NCI-H524 treated with DMSO at 0.1 percent for 48 hours (cell line): Measurements from ENCODE around the gene HTD2.
A peak's percentile ranks its signal among the peaks of the same experiment; 100 is the strongest.
"Not testable (repeated sequence)": the region's sequence is repeated elsewhere in the genome, so short reads cannot be mapped to it uniquely, and the experiment has no call there.

Experiments used
- DNase-seq: peaks from one replicate; lab custom pipeline; 2025; lab: John Stamatoyannopoulos, UW

The HTD2 gene

DNA sequence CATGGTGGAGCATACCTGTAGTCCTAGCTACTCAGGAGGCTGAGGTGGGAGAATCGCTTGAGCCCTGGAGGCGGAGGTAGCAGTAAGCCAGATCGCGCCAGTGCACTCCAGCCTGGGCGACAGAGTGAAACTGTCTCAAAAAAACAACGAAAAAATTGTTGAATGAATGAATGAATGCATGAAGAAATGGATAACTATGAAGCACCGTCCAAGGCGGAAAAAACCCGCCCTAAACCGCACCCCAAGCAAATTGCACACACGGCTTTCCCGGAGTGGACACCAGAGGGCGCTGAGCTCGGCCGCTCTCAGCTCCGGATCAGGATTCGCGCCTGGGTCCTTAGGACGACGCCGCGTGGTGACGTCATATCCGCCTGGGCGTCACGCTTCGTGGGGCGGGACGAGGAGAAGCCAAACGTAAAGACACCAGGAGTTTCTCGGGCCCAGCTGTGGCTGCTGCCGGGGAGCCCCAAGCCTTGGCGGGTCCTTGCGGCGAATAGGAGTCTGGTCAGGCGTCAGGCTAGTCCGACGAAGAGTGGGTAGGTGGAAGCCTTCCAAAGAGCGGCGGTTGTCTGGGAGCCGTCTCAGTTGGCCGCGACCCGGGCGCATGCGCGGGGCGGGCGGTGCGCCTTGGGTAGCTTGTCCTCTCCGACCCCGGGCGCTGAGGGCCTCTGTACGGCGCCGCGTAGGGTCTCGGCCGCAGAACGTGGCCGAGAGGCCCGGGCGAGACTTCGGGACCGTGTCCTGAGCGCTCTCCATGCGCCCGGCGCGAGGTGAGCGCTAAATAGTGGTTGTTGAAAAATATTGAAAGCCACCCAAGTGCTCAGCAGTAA, at the start of gene HTD2, which contains the start of gene RPP14:
TSS of gene HTD2 (plus strand) at position 639 of the 830 bp plus-strand sequence. CDS start 11,094 bp downstream, outside the sequence.
TSS of gene RPP14 (plus strand) at position 364 of the 830 bp plus-strand sequence. CDS start 4,085 bp downstream, outside the sequence.
- DNase-seq: peak; percentile 78

DNA sequence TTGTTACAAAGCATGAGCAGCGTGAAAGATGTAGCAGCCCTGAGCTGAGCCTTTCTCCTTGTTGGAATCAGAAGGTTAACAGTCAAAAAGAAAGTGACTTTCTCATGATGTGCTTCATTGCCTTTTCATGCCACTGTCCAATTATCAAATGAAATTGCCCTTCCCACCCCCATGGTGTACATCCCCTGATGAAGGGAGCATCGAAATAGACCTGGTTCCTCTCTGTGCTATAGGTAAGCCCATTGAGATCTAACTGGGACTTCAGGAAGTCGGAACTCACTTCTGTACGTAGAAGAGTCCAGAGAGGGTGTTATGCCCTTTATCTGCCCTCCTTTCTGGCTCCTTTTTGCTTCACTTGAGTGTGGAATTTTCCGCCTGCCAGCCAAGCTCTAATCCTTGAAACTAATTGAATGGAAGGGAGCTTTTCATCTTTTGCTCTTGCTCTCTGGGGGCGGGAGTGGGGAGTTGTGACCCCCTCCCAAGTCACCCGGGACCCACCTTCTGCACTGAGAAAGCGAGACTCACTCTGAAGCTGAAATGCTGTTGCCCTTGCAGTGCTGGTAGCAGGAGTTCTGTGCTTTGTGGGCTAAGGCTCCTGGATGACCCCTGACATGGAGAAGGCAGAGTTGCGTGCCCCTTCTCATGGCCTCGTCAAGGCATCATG, 47.8 kb upstream of the HTD2 start:
- no peak for DNase-seq

DNA sequence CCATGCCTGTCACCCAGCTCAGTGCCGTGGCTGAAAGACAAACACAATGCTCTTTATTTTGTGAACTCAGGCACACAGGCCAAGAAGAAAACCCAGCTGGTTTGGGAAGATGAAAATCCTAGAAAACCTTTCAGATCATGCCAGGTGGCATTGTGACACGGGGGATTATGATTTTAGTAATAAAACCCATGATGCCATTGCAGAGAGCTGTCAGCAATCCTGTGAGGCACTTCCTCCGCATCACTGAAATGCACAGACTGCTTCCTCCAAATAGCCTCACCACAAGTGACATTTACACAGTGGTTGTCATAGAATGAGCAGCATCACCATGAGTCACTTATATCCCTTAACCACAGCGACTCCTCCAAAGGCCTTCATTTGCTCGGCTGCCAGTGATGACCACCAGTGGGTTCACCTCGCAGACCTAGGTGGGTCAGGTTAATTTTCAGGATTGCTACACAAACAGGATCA, 46.0 kb upstream of the HTD2 start:
- no peak for DNase-seq

DNA sequence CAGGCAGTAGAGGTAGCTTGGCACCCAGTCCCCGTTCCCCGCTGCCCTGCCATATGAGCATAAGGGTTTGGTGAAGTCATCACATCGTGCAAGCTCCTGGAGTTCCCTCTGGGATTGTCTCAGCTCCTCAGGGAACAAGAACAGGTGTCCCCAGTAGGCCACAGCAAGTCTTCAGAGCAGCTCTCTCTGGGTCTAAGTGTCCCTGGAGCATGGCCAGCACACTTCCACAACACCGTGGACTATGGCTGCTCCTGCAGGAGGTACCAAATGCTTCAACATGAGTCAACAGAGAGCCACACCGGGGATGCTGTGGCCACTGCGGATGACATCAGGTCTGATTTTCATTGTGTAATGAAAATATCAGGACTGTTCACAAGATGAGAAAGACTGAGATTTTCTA, 45.6 kb upstream of the HTD2 start:
- DNase-seq: no peak

DNA sequence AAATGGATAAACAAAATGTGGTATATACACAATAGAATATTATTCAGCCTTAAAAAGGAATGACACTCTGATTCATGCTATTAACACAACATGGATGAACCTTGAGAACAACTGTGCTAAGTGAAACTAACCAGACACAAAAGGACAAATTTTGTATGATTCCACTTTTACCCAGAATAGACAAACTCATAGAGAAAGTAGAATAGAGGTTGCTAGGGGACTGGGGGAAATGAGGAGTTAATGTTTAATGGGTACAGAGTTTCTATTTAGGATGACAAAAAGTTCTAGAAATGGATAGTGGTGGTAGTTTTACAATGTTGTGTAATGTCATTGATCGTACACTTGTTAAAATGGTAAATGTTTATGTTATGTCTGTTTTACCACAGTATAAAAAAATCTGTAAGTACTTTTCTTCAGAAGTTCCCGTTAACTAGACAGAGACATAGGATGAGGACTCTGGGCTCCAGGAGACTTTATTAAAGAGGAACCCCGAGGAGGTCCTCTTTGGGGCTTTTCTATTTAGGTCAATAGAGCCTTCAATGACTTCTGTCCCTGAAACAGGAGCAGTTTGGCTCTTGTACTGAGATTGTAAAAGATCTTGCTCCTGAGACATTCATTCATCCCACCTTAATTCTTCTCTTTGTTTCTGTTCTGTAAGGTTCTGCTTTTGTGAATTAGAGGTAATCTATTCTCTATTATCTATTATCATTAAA, 44.2 kb upstream of the HTD2 start:
- DNase-seq: no peak

DNA sequence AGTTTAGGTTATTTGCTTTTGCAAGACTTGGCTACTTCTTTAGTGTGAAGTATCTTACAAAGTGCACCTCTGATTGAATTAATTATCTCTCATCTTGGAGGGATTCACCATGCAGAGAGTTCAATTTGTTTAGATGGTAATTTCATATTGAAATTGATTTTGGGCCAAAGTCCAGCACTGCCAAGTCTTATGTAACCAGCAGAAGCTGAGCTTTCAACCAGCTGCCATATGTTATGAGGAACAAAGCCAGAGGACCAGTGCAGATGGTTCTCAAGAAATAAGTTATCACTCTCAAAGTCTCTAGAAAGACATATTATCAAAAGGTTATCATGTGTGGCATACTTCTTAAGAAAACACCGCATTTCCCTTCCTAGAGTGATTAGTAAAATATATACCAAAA, 39.7 kb upstream of the HTD2 start:
- no peak for DNase-seq

DNA sequence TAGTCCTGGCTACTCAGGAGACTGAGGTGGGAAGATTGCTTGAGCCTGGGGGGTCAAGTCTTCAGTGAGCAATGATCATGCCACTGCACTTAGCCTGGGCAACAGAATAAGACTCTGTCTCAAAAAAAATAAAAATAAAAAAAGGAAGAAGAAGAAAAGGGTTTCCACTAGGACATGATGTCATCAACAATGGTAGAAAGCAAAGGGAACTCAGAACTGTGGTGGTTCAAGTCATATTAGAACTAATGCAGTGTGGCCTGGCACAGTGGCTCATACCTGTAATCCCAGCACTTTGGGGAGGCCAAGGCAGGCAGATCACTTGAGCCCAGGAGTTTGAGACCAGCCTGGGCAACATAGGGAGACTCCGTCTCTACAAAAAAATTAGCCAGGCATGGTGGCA, 38.8 kb upstream of the HTD2 start:
- not testable (repeated sequence) for DNase-seq

DNA sequence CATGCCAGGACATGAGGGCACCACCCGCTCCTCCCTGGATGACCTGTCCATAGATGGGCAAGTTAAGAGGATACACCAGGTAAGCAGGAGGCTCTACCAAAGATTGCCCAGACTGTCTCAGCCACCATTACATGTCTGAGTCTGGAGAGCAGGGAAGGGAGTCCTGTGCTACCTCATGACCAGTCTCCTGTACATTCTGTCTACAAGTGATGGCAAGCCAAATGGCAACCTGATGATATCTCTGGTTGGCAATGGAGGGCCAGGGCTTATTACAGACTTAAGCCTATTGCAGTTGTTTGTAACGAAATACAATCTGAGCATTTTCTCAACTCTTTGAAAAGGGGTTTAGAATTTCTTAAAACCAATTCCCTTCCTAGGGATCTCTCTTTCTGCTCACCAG, 37.0 kb upstream of the HTD2 start:
- no peak for DNase-seq

DNA sequence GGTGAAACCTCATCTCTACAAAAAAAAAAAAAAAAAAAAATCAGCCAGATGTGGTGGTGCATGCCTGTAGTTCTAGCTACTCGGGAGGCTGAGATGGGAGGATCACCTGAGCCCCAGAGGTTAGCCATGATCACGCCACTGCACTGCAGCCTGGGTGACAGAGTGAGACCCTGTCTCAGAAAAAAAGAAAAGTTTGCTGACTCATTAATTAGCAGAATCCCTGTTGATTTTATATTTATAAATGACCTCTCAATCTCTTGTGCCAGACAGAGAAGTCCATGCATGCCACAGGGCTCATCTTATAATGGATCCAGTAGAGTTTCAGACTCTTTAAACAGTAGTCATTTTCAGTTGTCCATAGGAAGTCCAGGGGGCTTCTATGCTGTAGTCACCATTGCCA, 35.8 kb upstream of the HTD2 start:
- no peak for DNase-seq

DNA sequence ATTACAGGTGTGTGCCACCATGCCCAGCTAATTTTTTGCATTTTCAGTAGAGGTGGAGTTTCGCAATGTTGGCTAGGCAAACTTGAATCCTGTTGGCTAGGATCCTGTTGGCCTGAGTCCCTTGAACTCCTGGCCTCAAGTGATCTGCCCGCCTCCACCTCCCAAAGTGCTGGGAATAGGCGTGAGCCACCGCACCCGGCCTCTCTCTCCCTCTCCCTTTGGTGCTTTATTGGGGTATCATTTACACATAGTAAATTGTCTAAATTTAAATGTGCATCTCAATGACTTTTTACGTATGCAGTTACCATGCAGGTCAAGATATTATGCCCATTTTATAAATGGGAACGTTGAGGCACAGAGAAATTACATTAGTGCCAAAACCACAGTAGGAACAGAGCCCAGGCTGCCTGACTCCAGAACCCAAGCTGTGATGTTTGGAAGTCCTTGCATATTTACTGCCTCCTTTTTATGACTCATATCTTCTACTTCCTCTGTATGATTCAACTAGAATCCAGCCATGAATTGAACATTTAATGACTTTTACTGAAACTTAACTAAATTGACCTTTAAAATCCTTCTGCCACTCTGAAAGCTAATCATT, 34.3 kb upstream of the HTD2 start:
- DNase-seq: no peak

DNA sequence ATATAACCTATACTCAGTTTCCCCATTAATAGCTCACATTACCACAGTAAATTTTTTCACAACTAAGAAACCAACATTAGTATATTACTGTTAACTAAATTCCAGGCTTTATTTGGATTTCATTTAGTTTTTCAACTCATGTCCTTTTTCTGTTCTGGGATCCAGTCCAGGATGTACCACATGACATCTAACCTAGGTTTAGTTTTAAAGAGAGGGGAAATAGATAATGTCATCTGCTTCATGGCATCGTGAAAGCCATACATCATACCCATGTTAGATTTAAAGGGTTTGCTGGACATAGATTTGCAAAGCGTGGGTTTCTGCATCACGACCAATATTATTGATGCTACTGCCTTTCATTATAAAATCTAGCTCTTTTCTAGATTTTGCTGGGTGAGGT, 33.4 kb upstream of the HTD2 start:
- no peak for DNase-seq

DNA sequence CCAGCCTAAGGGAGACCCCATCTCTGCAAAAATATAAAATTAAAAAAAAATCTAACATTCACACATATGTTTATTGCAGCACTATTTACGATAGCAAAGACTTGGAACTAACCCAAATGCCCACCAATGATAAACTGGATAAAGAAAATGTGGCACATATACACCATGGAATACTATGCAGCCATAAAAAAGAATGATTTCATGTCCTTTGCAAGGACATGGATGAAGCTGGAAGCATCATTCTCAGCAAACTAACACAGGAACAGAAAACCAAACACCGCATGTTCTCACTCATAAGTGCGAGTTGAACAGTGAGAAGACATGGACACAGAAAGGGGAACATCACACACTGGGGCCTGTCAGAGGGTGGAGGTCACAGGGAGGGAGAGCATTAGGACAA, 33.0 kb upstream of the HTD2 start:
- DNase-seq: not testable (repeated sequence)

DNA sequence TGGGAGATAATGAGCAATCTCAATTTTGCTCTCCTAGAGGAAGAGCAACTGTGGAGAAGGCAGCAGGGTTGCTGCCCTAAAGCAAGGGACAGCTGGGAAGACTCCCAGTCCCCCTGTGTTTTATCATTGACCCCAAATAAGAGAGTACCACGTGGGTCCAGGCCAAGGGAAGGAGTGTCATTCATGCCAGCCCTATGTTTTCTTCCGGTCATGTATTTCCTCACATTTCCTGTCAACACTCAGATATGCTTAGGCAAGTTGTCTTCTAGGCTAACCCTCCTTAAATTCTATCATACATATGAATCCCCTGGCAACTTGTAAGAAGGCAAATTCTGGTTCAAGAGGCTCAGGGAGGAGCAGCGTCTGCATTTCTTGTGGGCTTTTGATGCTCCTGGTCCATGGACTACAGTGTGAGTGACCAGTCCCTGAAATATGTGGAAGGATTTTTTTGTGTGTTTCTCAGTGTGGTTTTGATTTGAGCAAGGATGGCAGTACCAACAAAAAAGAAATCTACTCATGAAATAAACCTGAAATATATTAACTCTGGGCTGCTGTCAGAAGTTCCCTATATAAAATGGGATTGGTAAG, 32.2 kb upstream of the HTD2 start:
- DNase-seq: no peak

DNA sequence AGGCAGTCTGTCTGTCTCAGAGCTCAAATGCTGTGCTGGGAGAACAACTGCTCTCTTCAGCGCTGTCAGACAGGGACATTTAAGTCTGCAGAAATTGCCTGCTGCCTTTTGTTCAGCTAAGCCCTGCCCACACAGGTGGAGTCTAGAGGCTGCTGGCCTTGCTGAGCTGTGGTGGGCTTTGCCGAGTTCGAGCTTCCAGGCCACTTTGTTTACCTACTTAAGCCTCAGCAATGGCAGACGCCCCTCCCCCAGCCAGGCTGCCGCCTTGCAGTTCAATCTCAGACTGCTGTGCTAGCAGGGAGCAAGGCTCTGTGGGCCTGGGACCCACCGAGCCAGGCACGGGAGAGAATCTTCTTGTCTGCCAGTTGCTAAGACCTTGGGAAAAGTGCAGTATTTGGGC, 25.3 kb upstream of the HTD2 start:
- DNase-seq: no peak

DNA sequence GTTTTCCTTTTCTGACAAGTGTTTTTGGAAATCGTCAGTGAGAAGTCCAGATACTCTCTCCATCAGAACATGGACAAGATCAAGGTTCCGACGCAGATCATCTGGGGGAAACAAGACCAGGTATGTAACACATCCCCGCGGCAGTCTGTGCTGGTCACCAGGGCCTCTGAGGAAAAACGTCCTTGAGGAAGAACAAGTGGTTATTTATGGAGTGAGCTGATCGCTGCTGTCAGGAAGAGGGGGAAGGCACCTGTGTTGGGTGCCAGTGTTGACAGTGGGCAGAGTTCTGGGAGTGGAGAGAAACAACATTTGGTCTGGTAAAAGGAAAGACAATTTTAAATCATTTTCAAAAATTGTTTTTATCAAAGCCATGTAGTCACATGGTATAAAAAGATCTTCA, 21.0 kb upstream of the HTD2 start:
- DNase-seq: no peak

DNA sequence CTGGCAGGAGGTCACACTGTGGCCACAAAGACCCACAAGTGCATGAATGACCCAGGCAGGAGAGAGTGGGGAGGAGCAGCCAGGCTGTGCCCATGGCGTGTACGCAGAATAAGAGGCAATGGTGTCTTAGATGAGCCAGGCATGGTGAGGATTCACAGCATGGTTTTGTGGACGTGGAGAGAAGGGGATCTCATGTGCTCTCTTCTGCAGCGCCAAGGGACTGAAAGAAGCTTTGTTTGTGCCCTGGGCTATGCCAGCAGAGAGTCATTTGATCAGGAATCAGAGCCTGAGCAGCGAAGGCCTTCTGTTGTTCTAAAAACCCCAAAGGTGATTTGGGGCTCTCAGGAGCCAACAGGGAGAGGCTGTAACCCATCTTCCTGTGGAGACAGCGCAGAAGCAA, 19.0 kb upstream of the HTD2 start:
- no peak for DNase-seq

DNA sequence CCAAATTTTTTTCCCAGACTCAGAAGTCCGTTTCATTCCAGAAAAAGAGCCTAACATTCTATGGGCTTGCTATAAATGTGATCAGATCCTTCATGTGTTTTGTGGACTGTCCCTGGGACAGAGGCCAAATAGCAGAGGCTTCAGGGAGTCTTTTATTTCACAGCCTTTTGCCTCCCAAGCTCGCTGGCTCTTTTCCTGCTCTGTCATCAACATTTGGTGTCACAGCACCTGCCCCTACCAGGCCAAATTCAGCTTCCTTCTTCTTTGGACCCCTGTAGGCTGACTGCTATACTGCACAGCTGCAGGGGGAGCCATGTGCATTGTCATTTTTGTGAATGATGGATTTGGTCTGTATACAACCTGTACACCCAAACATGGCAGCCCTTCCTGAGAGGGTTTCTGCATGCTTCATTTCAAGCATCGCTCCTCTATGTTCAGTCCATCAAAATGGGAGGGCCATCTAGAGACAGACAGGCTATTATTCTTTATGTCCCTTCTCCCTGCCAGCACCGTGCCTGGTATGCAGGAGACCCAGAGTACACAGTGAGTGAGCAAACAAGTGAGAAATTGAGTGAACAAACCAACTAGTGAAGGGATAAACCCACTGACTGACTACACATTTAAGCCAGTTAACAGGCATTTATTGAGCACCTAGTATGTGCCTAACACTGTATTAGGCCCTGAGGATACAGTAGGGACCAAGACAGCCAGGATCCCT, 18.1 kb upstream of the HTD2 start:
- no peak for DNase-seq

DNA sequence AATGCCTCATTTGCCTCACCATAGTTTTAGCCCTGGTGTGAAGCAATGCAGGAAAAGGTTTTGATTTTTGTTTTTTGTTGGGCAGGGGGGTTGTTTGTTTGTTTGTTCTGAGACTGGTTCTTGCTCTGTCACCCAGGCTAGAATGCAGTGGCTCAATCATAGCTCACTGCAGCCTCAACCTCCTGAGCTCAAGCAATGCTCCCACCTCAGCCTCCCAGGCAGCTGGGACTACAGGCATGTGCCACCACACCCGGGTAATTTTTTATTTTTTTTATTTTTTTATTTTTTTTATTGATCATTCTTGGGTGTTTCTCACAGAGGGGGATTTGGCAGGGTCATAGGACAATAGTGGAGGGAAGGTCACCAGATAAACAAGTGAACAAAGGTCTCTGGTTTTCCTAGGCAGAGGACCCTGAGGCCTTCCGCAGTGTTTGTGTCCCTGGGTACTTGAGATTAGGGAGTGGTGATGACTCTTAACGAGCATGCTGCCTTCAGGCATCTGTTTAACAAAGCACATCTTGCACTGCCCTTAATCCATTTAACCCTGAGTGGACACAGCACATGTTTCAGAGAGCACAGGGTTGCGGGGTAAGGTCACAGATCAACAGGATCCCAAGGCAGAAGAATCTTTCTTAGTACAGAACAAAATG, 17.2 kb upstream of the HTD2 start:
- not testable (repeated sequence) for DNase-seq

DNA sequence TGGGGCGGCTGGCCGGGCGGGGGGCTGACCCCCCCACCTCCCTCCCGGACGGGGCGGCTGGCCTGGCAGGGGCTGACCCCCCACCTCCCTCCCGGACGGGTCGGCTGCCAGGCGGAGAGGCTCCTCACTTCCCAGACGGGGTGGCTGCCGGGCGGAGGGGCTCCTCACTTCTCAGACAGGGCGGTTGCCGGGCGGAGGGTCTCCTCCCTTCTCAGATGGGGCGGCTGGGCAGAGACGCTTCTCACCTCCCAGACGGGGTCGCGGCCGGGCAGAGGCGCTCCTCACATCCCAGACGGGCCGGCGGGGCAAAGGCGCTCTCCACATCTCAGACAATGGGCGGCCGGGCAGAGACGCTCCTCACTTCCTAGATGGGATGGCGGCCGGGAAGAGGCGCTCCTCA, 15.9 kb upstream of the HTD2 start:
- not testable (repeated sequence) for DNase-seq

DNA sequence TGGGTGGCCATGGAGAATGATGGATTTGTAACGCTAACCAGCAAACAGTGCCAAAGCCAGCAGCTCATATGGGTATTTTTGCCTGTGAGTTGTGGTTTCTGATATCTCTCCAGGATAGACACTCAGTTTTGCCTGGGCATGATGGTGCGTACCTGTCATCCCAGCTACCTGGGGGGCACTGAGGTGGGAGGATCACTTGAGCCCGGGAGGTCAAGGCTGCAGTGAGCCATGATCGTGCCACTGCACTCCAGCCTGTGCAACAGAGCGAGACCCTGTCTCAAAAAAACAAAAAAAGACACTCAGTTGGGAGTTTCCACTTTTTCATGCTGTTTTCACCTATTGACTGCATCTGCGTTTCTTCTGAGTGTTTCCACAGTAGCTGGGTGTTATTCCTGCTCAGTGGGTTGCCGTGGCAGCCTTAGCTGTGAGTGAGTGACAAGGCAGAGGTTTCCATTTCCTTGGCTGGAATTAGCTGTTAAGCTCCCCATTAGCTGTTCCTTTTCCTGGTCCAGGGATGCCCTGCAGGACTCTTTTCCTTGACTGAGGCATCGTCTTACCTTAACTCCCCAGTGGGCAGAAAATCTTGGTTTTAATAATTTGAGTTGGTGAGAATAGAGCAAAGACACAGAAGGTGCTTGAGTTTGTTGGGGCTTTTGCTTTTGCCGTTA, 14.5 kb upstream of the HTD2 start:
- DNase-seq: no peak
